ENCODE measurements around the gene TREX2. TPM values are rescaled to one million over a fixed set of nuclear protein-coding genes. Genes with fewer than 3 reads are reported as not detected.

TREX2 gene
- total RNA-seq, 4 donors from 2014 or later, result 0.18 TPM; not detected in 3

DNA sequence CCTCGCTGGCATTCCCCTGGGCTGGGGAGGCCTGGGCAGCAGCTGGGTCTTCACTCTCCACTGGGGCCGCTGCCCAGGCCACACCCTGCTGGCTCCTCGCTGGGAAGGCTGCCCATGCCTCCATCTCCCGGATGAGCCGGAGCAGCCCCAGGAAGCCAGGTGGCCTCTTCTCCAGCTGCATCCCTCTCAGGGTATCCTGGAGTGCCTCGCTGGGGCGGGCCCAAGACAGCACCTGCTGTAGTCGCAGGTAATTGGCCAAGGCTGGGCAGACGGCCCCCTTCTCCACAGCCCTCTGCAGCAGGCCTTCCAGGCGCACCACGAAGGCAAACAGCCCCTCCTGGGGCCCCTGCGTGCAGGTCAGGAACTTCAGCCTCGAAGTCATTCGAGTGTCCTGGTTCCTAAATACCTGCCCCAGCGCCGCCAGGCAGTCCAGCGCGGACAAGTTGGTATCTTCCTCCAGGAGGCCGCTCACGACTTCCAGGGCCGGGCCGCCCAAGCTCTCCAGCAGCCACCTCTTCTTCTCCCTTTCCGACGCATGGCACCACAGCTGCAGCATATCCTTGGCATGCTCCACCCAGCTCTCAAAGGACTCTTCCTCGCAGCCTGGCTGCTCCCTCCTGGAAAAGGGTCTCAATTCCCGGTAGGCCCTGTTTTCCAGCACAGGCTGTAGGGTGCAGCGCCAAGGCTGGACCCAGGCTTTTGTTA lies 48.4 kb downstream of the TREX2 start:
- DNase-seq (no peak), ATAC-seq (no peak)
- intact Hi-C loops (cut with DNase I; ENCODE audit: low total_unique reads), result no loop called here
- H3K27me3 ChIP-seq, result no peaks in the 10 kb centered on the region
- no peaks in the 10 kb centered on the region for H3K9me3 ChIP-seq
- TF ChIP-seq CTCF (IDR thresholded peaks at IDR 0.05 in 4 of 5, conservative IDR thresholded peaks at IDR 0.05 in 1 of 5) (no peak), POLR2A (IDR thresholded peaks at IDR 0.05) (no peak)
- no peak overlapping the region for H3K4me3 ChIP-seq
- H3K4me1 ChIP-seq, result no peaks in the 10 kb centered on the region
- H3K27ac ChIP-seq, result no peak overlapping the region
- in situ Hi-C loops (cut with MboI; ENCODE audit: low sequenced_read_pairs in 4 of 4), result no loop called here
- H3K36me3 ChIP-seq, result no peaks in the 10 kb centered on the region

- DNase-seq (no peak), ATAC-seq (no peak)
- Histone ChIP-seq H3K4me1 (no peaks in the 10 kb centered on the region), H3K4me3 (no peak overlapping the region), H3K9me3 (no peaks in the 10 kb centered on the region), H3K36me3 (no peaks in the 10 kb centered on the region), H3K27ac (no peak overlapping the region), H3K27me3 (no peaks in the 10 kb centered on the region)
- TF ChIP-seq POLR2A (IDR thresholded peaks at IDR 0.05) (no peak), CTCF (IDR thresholded peaks at IDR 0.05 in 4 of 5, conservative IDR thresholded peaks at IDR 0.05 in 1 of 5) (no peak)
- intact Hi-C loops (cut with DNase I; ENCODE audit: low total_unique reads), result no loop called here
- in situ Hi-C loops (cut with MboI; ENCODE audit: low sequenced_read_pairs in 4 of 4), result no loop called here
Measured at GRCh38 chrX:153396320-153397195, 49.3 kb downstream of the TREX2 start.

DNA sequence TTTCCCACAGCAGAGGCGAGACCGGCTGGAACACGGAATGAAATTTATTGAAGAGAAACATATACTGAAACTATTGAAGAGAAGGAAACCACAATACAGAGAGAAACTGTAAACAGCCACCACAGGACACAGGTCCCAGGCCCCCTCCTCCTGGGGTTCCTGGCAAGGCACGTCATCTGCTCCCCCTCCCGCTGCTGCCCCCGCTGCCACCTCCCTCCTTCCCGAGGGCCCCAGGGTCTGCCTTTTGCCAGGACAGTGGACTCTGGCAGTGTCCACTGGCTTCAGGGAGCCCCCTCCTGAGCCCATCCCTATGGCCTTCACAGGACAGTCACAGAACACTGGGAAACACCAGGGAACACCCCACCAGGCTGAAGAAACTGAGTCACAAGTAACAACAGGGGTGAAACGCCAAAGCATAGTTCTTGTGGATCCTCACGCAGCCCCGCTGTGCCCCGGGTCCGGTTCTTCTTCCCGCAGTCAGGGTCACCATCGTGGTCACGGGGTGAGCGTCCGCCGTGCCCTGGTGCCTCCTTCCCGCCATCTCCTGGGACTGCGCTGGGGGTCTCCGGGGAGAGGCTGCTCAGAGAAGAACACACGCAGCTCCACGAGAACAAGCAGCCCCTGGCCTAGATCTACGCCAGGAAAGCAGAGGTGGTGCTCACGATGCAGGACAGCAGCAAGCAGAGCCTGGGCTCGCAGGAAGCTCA lies 50.1 kb downstream of the TREX2 start:
- Histone ChIP-seq H3K4me3 (no peak overlapping the region), H3K4me1 (no peaks in the 10 kb centered on the region), H3K36me3 (no peaks in the 10 kb centered on the region), H3K27ac (no peak overlapping the region), H3K27me3 (no peaks in the 10 kb centered on the region), H3K9me3 (no peaks in the 10 kb centered on the region)
- no peak for TF ChIP-seq POLR2A (IDR thresholded peaks at IDR 0.05)
- intact Hi-C loops (cut with DNase I; ENCODE audit: low total_unique reads) (no loop called here), in situ Hi-C loops (cut with MboI; ENCODE audit: low sequenced_read_pairs in 4 of 4) (no loop called here)
- ATAC-seq, result no peak
- no peak for DNase-seq

GRCh38 chrX:153394612-153395011 lies 51.2 kb downstream of the TREX2 start:
- TF ChIP-seq POLR2A (IDR thresholded peaks at IDR 0.05), result no peak
- no peak for TF ChIP-seq CTCF (IDR thresholded peaks at IDR 0.05 in 4 of 5, conservative IDR thresholded peaks at IDR 0.05 in 1 of 5)

More at GRCh38 chrX:153394612-153395011, 51.2 kb downstream of the TREX2 start:
- Histone ChIP-seq H3K9me3 (no peaks in the 10 kb centered on the region), H3K36me3 (no peaks in the 10 kb centered on the region), H3K27ac (no peak overlapping the region), H3K4me3 (no peak overlapping the region), H3K27me3 (no peaks in the 10 kb centered on the region), H3K4me1 (no peaks in the 10 kb centered on the region)
- intact Hi-C loops (cut with DNase I; ENCODE audit: low total_unique reads), result no loop called here
- in situ Hi-C loops (cut with MboI; ENCODE audit: low sequenced_read_pairs in 4 of 4), result no loop called here
- no peak for DNase-seq
- ATAC-seq, result no peak

Other genes starting within 250 kb of the TREX2 start
- not detected for gene PNMA6F, start 124.3 kb downstream of the TREX2 start, total RNA-seq
- 1 to 10 TPM; 4.6 to 7.6 (median 5.0) TPM for gene ZNF275, start 111.9 kb downstream of the TREX2 start, total RNA-seq
- not detected for gene PNMA6E, start 44.7 kb downstream of the TREX2 start, total RNA-seq
- under 1 TPM; 0.05 to 0.55 (median 0.37) TPM for gene ZFP92, start 34.6 kb downstream of the TREX2 start, total RNA-seq
- gene HAUS7, start 24.5 kb upstream of the TREX2 start, total RNA-seq, result 10 to 100 TPM; 10.6 to 19.8 (median 13.2) TPM
- gene BGN, start 48.9 kb upstream of the TREX2 start, total RNA-seq, result 10 to 100 TPM in 2 of 4 donors, 1 to 10 TPM in 2; 1.1 to 50.7 (median 9.8) TPM
- not detected for gene ATP2B3, start 71.6 kb upstream of the TREX2 start, total RNA-seq
- gene CCNQ, start 153.1 kb upstream of the TREX2 start, total RNA-seq, result 10 to 100 TPM; 48.4 to 61.5 (median 52.8) TPM
- gene DUSP9, start 201.1 kb upstream of the TREX2 start, total RNA-seq, result not detected
- 1 to 10 TPM in 1 of 4 donors, under 1 TPM in 1, not detected in 2; 0.98 to 1.6 TPM for gene PNCK, start 227.8 kb upstream of the TREX2 start, total RNA-seq
- gene SLC6A8, start 241.9 kb upstream of the TREX2 start, total RNA-seq, result 10 to 100 TPM; 40.1 to 78.1 (median 45.0) TPM